Measurements from ENCODE around the gene FANCD2.

FANCD2 gene

GRCh38 chr3:10007126-10007782, 19.0 kb upstream of the FANCD2 start:
- TF ChIP-seq GATA3 (IDR thresholded peaks at IDR 0.05; ENCODE audit: low read depth, low read length) (no peak), GATA2 (IDR thresholded peaks at IDR 0.05; ENCODE audit: low read depth, low read length) (no peak)

- no peak for TF ChIP-seq GATA3 (IDR thresholded peaks at IDR 0.05; ENCODE audit: low read depth, low read length)
- no peak for TF ChIP-seq GATA2 (IDR thresholded peaks at IDR 0.05; ENCODE audit: low read depth, low read length)
These were observed 17.5 kb upstream of the FANCD2 start for GRCh38 chr3:10008588-10009344.

GRCh38 chr3:10010421-10010877, 15.8 kb upstream of the FANCD2 start:
- TF ChIP-seq GATA2 (IDR thresholded peaks at IDR 0.05; ENCODE audit: low read depth, low read length) (no peak), GATA3 (IDR thresholded peaks at IDR 0.05; ENCODE audit: low read depth, low read length) (no peak)

DNA sequence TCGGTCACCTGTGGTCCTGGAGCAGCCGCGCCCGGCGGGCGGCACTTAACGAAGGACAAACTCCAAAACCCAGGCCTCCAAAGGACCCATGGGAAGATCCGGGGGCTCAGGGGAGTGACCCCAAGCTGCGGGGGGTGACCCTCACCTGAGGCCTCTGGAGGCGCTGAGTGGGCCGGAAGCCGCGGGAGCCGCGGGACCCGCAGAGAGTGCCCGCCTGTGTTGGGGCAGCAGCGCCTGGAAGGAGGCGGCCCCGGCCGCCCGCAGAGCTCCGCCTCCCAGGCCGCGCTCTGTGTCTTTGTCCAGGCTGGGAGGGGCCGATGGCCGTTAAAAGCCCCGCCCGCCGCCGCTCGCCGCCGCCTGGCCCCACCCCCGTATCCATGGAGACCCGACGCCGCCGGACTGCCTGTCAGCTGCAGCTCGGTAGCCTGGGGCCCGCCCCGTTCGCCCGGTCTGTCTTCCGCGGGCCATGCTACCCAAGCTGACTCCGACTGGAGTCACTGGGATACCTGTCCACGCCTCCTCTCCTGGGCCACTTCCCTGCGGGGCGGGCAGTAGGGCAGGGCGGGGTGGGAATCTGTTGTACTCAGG, 15.3 kb upstream of the FANCD2 start:
- TF ChIP-seq GATA2 (IDR thresholded peaks at IDR 0.05; ENCODE audit: low read depth, low read length) = no peak
- TF ChIP-seq GATA3 (IDR thresholded peaks at IDR 0.05; ENCODE audit: low read depth, low read length) = no peak

DNA sequence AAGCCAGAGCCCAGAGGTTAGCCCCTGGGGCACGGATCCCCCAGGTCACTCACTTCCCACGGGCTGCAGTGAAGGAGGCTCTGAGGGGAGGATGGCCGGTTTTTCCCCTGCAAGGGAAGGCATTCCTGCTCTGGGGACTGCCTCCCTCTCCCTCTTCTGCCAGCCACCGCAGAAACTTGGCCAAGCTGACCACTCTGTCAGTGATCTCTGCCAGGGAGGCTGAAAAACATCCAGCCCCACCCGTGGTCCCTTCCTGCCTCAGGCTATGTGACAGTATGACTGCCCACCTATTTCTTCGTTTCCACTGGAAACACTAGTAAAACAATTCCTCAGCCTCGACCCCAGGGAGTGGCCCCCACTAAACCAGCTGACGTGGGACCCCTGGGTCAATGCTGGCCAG, 14.6 kb upstream of the FANCD2 start:
- TF ChIP-seq GATA3 (IDR thresholded peaks at IDR 0.05; ENCODE audit: low read depth, low read length) = no peak
- no peak for TF ChIP-seq GATA2 (IDR thresholded peaks at IDR 0.05; ENCODE audit: low read depth, low read length)

GRCh38 chr3:10012106-10012505, 14.1 kb upstream of the FANCD2 start:
- TF ChIP-seq GATA3 (IDR thresholded peaks at IDR 0.05; ENCODE audit: low read depth, low read length) (no peak), GATA2 (IDR thresholded peaks at IDR 0.05; ENCODE audit: low read depth, low read length) (no peak)

DNA sequence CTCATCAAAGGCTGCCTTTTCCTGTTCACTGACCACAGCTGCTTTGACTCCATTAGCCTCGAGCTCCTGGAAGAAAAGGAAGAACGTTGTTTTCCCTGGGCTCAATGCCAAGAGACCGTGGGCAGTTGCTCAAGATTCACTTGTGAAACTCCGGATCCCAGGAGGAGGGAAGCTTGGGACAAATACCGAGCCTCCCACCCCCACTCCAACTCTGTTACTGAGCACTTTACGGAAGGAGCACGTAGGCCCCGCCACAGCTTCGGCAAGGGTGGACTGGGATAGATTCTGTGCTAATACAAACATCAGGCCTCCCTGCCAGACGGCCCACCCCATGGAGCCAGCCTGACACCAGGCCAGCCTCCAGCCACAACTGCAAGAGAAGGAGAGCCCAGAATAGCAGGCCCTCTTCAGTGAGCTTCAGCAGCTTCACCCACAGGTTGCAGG, 10.8 kb upstream of the FANCD2 start:
- TF ChIP-seq GATA2 (IDR thresholded peaks at IDR 0.05; ENCODE audit: low read depth, low read length) (no peak), GATA3 (IDR thresholded peaks at IDR 0.05; ENCODE audit: low read depth, low read length) (no peak)

GRCh38 chr3:10017636-10018292, 8.5 kb upstream of the FANCD2 start:
- TF ChIP-seq GATA2 (IDR thresholded peaks at IDR 0.05; ENCODE audit: low read depth, low read length) = no peak
- TF ChIP-seq GATA3 (IDR thresholded peaks at IDR 0.05; ENCODE audit: low read depth, low read length) = no peak

- TF ChIP-seq GATA2 (IDR thresholded peaks at IDR 0.05; ENCODE audit: low read depth, low read length) = no peak
- TF ChIP-seq GATA3 (IDR thresholded peaks at IDR 0.05; ENCODE audit: low read depth, low read length) = no peak
These were observed 6.9 kb upstream of the FANCD2 start for GRCh38 chr3:10019326-10019725.

- TF ChIP-seq GATA3 (IDR thresholded peaks at IDR 0.05; ENCODE audit: low read depth, low read length) (no peak), GATA2 (IDR thresholded peaks at IDR 0.05; ENCODE audit: low read depth, low read length) (no peak)
These were observed 4.1 kb upstream of the FANCD2 start for GRCh38 chr3:10021856-10022775.

GRCh38 chr3:10023587-10024310, 2.5 kb upstream of the FANCD2 start:
- TF ChIP-seq GATA2 (IDR thresholded peaks at IDR 0.05; ENCODE audit: low read depth, low read length) (no peak), GATA3 (IDR thresholded peaks at IDR 0.05; ENCODE audit: low read depth, low read length) (no peak)

GRCh38 chr3:10025205-10026083, 793 bp upstream of the FANCD2 start:
- no peak for TF ChIP-seq GATA3 (IDR thresholded peaks at IDR 0.05; ENCODE audit: low read depth, low read length)
- TF ChIP-seq GATA2 (IDR thresholded peaks at IDR 0.05; ENCODE audit: low read depth, low read length) = no peak

Measured in SH-SY5Y (cell line).